ENCODE measurements around the gene PPP1R13B. TPM values are rescaled to one million over a fixed set of nuclear protein-coding genes. Genes with fewer than 3 reads are reported as not detected.

Gene PPP1R13B
- total and polyA plus RNA-seq, 11 donors = 27.5 to 96.2 (median 75.4) TPM

- no peak overlapping the region for H3K4me3 ChIP-seq
- intact Hi-C loops (cut with DNase I) = no loop called here
- no peak overlapping the region for H3K27ac ChIP-seq
- ATAC-seq (no peak), DNase-seq (peak in 1 of 5 donors; percentile 25)
- no peaks in the 10 kb centered on the region for H3K27me3 ChIP-seq
- peaks cover 6 to 34% (median 14%) of the 10 kb centered on the region in 12 donors for H3K4me1 ChIP-seq
- no peak for TF ChIP-seq POLR2A (IDR thresholded peaks at IDR 0.05)
- TF ChIP-seq, protein P1, sequence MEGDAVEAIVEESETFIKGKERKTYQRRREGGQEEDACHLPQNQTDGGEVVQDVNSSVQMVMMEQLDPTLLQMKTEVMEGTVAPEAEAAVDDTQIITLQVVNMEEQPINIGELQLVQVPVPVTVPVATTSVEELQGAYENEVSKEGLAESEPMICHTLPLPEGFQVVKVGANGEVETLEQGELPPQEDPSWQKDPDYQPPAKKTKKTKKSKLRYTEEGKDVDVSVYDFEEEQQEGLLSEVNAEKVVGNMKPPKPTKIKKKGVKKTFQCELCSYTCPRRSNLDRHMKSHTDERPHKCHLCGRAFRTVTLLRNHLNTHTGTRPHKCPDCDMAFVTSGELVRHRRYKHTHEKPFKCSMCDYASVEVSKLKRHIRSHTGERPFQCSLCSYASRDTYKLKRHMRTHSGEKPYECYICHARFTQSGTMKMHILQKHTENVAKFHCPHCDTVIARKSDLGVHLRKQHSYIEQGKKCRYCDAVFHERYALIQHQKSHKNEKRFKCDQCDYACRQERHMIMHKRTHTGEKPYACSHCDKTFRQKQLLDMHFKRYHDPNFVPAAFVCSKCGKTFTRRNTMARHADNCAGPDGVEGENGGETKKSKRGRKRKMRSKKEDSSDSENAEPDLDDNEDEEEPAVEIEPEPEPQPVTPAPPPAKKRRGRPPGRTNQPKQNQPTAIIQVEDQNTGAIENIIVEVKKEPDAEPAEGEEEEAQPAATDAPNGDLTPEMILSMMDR (IDR thresholded peaks at IDR 0.05) = no peak
- H3K36me3 ChIP-seq = no peaks in the 10 kb centered on the region
- no peaks in the 10 kb centered on the region for H3K9me3 ChIP-seq
- 54 to 77% (median 66%) methylated on average over 8 to 26 of the region's 26 CpGs for WGBS, 4 donors
Observed at GRCh38 chr14:103894034-103894722, 46.8 kb upstream of the PPP1R13B start.

- DNase-seq (peak in 1 of 5 donors; percentile 6), ATAC-seq (no peak)
- no peaks in the 10 kb centered on the region for H3K9me3 ChIP-seq
- H3K27me3 ChIP-seq = no peaks in the 10 kb centered on the region
- TF ChIP-seq, protein P1 (IDR thresholded peaks at IDR 0.05) = no peak
- TF ChIP-seq POLR2A (IDR thresholded peaks at IDR 0.05) = no peak
- no peak overlapping the region for H3K4me3 ChIP-seq
- intact Hi-C loops (cut with DNase I) = no loop called here
- no peaks in the 10 kb centered on the region for H3K36me3 ChIP-seq
- peaks cover 6 to 26% (median 14%) of the 10 kb centered on the region in 12 donors for H3K4me1 ChIP-seq
- H3K27ac ChIP-seq = no peak overlapping the region
- 90 to 95% (median 93%) methylated on average over 8 of the region's 8 CpGs for WGBS, 4 donors
Observed at GRCh38 chr14:103892247-103892646, 44.9 kb upstream of the PPP1R13B start.

GRCh38 chr14:103891667-103892215, 44.4 kb upstream of the PPP1R13B start:
- Histone ChIP-seq H3K36me3 (no peaks in the 10 kb centered on the region), H3K27ac (peak overlapping the region in 1 of 12 donors; percentile 39), H3K4me3 (no peak overlapping the region), H3K27me3 (no peaks in the 10 kb centered on the region), H3K9me3 (no peaks in the 10 kb centered on the region), H3K4me1 (peaks cover 6 to 26% (median 14%) of the 10 kb centered on the region in 12 donors)
- ATAC-seq (no peak), DNase-seq (peak in 1 of 5 donors; percentile 13)
- intact Hi-C loops (cut with DNase I) = no loop called here
- TF ChIP-seq POLR2A (IDR thresholded peaks at IDR 0.05) = no peak
- TF ChIP-seq, protein P1 (IDR thresholded peaks at IDR 0.05) = no peak
- WGBS, 4 donors = 88 to 92% (median 90%) methylated on average over 13 to 15 of the region's 15 CpGs

DNA sequence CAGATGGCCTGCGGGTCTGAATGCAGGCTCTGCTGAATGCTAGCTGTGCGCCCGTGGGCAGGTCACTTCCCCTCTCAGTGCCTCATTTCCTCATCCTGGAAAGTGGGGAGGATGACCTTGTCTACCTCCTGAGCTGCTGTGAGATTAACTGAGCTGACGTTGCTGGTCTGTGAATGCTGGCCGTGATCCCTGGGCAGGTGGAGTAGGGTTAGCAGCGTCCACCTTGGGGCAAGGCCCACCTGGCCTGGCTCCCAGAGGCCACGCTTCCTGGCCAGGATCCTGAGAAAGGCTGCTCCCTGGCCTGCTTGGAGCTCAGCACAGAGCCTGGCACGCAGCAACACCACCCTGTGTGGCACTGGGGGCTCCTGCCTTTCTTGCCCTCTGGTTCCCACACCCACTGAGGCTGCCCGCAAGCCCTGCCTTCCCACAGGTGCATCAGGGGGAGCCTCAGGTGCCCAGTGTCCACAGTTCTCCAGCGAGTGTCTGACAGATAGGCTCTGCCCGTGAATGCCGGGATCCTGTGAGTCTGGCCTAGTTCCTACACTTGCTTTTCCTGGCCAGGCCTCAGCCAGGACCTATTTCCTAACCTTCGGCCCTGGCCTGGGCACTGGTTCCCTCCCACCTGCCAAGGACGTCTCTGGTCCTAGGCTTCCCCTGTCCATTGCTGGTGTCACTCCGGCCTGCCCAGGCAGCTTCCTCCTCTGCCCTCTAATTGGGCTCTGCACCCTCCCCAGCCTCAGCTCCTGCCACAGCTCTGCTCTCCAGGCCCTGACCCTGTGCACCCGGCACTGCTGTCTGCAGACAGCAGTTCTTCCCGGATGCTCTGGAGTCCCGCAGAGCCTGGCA, 43.7 kb upstream of the PPP1R13B start:
- no peak overlapping the region for H3K4me3 ChIP-seq
- H3K27me3 ChIP-seq = no peaks in the 10 kb centered on the region
- no peaks in the 10 kb centered on the region for H3K36me3 ChIP-seq
- 52 to 72% (median 54%) methylated on average over 13 to 18 of the region's 18 CpGs for WGBS, 4 donors
- peak in 3 of 4 donors; percentile 11 to 58 (median 13) for ATAC-seq
- H3K9me3 ChIP-seq = no peaks in the 10 kb centered on the region
- TF ChIP-seq, protein P1 (IDR thresholded peaks at IDR 0.05) = no peak
- no peak for TF ChIP-seq POLR2A (IDR thresholded peaks at IDR 0.05)
- intact Hi-C loops (cut with DNase I) = no loop called here
- H3K4me1 ChIP-seq = peaks cover 6 to 28% (median 14%) of the 10 kb centered on the region in 12 donors
- DNase-seq = peak in 1 of 5 donors; percentile 29
- H3K27ac ChIP-seq = peak overlapping the region in 1 of 12 donors; percentile 39

Data from heart left ventricle (tissue), 16 donors.